ENCODE results near the gene SDHB.

The SDHB gene

DNA sequence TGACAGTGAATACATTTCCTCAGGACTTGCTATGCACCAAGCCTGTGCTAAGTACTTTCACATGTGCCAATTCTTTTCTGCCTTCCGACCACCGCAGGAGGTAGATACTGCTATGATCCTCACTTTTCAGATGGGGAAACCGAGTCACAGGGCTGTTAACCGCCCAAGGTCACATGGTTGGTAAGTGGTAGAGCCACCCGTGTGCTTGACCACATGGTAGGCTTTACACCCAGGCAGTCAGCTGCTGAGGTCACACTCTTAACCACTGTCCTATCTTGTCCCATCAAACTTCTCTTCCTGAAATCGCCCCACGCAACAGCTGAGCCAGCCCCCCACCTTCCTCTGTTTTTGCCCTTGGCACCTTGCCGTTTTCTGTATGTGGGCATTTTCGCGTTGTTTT lies 31.0 kb upstream of the SDHB start:
- H3K4me1 Mint-ChIP-seq: no peaks in the 10 kb centered on the region

GRCh38 chr1:17082761-17083160 lies 28.9 kb upstream of the SDHB start:
- ATAC-seq (ENCODE audit: low read depth) (no peak), DNase-seq (ENCODE audit: low spot score in 2 of 2) (no peak)
- Mint-ChIP-seq H3K36me3 (no peaks in the 10 kb centered on the region), H3K4me1 (peaks cover 3% of the 10 kb centered on the region), H3K4me3 (no peak overlapping the region), H3K9me3 (no peaks in the 10 kb centered on the region), H3K27me3 (peaks cover 6% of the 10 kb centered on the region), H3K27ac (no peak overlapping the region)

More for the DNA sequence above, 31.0 kb upstream of the SDHB start:
- Mint-ChIP-seq H3K36me3 (no peaks in the 10 kb centered on the region), H3K27ac (no peak overlapping the region), H3K9me3 (no peaks in the 10 kb centered on the region), H3K4me3 (no peak overlapping the region), H3K27me3 (peaks cover 8% of the 10 kb centered on the region)
- ATAC-seq (ENCODE audit: low read depth) (no peak), DNase-seq (ENCODE audit: low spot score in 2 of 2) (no peak)

DNA sequence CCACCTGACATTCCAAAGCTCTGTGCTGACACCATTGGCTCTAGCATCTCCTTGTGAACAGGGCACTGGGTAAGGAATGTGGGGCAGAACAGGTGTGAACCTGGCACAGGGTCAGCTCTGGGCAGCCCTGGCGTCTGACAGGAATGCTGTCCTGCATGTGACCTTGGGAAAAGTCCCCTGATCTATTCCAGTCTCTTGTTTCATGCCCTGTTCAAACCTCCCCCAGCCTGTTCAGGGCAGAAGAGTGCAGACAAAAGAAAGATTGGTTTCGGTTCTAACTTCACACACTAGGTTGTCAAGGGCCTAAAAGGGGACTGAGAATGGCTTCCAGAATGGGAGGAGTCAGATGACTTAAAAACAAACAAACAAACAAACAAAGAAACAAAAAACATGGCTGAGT lies 27.6 kb upstream of the SDHB start:
- H3K4me1 Mint-ChIP-seq: peaks cover 3% of the 10 kb centered on the region
- DNase-seq (ENCODE audit: low spot score in 2 of 2) (no peak), ATAC-seq (ENCODE audit: low read depth) (no peak)

DNA sequence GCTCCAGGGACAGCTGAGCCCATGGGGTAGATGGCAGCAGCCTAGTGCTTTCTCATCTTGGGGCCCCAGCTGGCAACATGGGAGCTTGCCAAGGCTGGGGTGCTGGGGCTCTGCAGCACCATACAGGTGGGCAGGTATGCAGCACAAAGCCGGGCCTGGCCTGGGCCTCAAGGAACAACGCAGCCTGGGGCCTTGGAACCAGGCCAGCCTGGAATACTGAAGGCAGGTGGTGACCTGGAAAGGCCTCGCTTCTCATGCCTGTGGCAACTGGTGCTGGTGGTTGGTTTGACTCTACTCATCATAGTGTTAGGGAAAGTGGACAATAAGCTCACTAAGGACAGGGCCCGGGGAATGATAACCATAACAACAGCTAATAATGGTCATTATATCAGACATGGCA lies 27.0 kb upstream of the SDHB start:
- no peaks in the 10 kb centered on the region for H3K36me3 Mint-ChIP-seq
- no peak overlapping the region for H3K4me3 Mint-ChIP-seq

More for the DNA sequence above, 27.6 kb upstream of the SDHB start:
- H3K9me3 Mint-ChIP-seq: peaks cover under 1% of the 10 kb centered on the region
- no peak overlapping the region for H3K4me3 Mint-ChIP-seq
- no peak overlapping the region for H3K27ac Mint-ChIP-seq
- H3K27me3 Mint-ChIP-seq: peaks cover 7% of the 10 kb centered on the region
- no peaks in the 10 kb centered on the region for H3K36me3 Mint-ChIP-seq

GRCh38 chr1:17080085-17080759 lies 26.4 kb upstream of the SDHB start:
- no peak overlapping the region for H3K4me3 Mint-ChIP-seq
- H3K27me3 Mint-ChIP-seq: peaks cover 7% of the 10 kb centered on the region
- H3K4me1 Mint-ChIP-seq: peaks cover 3% of the 10 kb centered on the region
- no peak overlapping the region for H3K27ac Mint-ChIP-seq
- no peak for DNase-seq (ENCODE audit: low spot score in 2 of 2)
- H3K9me3 Mint-ChIP-seq: peaks cover 5% of the 10 kb centered on the region
- no peak for ATAC-seq (ENCODE audit: low read depth)
- H3K36me3 Mint-ChIP-seq: peaks cover 2% of the 10 kb centered on the region

More for the DNA sequence above, 27.0 kb upstream of the SDHB start:
- H3K27ac Mint-ChIP-seq: no peak overlapping the region
- H3K9me3 Mint-ChIP-seq: peaks cover 1% of the 10 kb centered on the region
- DNase-seq (ENCODE audit: low spot score in 2 of 2) (no peak), ATAC-seq (ENCODE audit: low read depth) (no peak)
- peaks cover 7% of the 10 kb centered on the region for H3K27me3 Mint-ChIP-seq
- peaks cover 3% of the 10 kb centered on the region for H3K4me1 Mint-ChIP-seq

- Mint-ChIP-seq H3K27ac (no peak overlapping the region), H3K4me1 (peaks cover 3% of the 10 kb centered on the region), H3K27me3 (peaks cover 3% of the 10 kb centered on the region), H3K4me3 (no peak overlapping the region), H3K36me3 (peaks cover 2% of the 10 kb centered on the region), H3K9me3 (peaks cover 5% of the 10 kb centered on the region)
- ATAC-seq (ENCODE audit: low read depth) (no peak), DNase-seq (ENCODE audit: low spot score in 2 of 2) (no peak)
Measured at GRCh38 chr1:17078991-17079868, 25.4 kb upstream of the SDHB start.

GRCh38 chr1:17075470-17076255 lies 21.8 kb upstream of the SDHB start:
- Mint-ChIP-seq H3K4me1 (peaks cover 3% of the 10 kb centered on the region), H3K36me3 (peaks cover 2% of the 10 kb centered on the region), H3K4me3 (no peak overlapping the region), H3K27me3 (peaks cover 4% of the 10 kb centered on the region), H3K27ac (no peak overlapping the region), H3K9me3 (peaks cover 5% of the 10 kb centered on the region)
- peak; percentile 60 for ATAC-seq (ENCODE audit: low read depth)
- DNase-seq (ENCODE audit: low spot score in 2 of 2): no peak

GRCh38 chr1:17071794-17072193 lies 18.0 kb upstream of the SDHB start:
- no peak overlapping the region for H3K4me3 Mint-ChIP-seq
- peaks cover 1% of the 10 kb centered on the region for H3K27me3 Mint-ChIP-seq
- no peak for DNase-seq (ENCODE audit: low spot score in 2 of 2)
- H3K4me1 Mint-ChIP-seq: peaks cover 1% of the 10 kb centered on the region
- no peak for ATAC-seq (ENCODE audit: low read depth)
- no peak overlapping the region for H3K27ac Mint-ChIP-seq
- H3K36me3 Mint-ChIP-seq: peaks cover 2% of the 10 kb centered on the region
- peaks cover 5% of the 10 kb centered on the region for H3K9me3 Mint-ChIP-seq

DNA sequence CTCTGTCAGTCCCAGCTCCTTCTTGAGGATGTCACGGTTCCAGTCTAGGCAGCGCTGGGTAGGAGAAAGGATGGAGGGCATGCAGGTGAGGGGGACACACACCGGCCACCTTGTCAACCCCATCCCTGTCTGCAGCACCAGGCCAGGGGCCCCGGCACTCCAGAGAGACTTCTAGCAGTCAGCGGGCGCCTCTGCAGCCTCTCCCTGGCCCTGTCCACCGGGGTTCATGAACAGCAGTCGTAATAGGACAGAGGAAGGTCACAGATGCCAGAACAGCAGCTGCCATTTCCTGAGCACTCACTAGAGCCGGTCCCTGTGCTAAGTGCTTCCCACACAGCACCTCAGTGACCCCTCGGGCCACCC lies 16.3 kb upstream of the SDHB start:
- Mint-ChIP-seq H3K27ac (no peak overlapping the region), H3K4me1 (peaks cover 3% of the 10 kb centered on the region), H3K27me3 (peaks cover 1% of the 10 kb centered on the region), H3K4me3 (no peak overlapping the region), H3K9me3 (no peaks in the 10 kb centered on the region), H3K36me3 (no peaks in the 10 kb centered on the region)
- ATAC-seq (ENCODE audit: low read depth): no peak
- DNase-seq (ENCODE audit: low spot score in 2 of 2): no peak

- Mint-ChIP-seq H3K27ac (no peak overlapping the region), H3K9me3 (no peaks in the 10 kb centered on the region), H3K36me3 (no peaks in the 10 kb centered on the region), H3K4me1 (peaks cover 3% of the 10 kb centered on the region), H3K27me3 (peaks cover 1% of the 10 kb centered on the region), H3K4me3 (no peak overlapping the region)
- ATAC-seq (ENCODE audit: low read depth): no peak
- DNase-seq (ENCODE audit: low spot score in 2 of 2): no peak
Measured at GRCh38 chr1:17069452-17070162, 15.8 kb upstream of the SDHB start.

DNA sequence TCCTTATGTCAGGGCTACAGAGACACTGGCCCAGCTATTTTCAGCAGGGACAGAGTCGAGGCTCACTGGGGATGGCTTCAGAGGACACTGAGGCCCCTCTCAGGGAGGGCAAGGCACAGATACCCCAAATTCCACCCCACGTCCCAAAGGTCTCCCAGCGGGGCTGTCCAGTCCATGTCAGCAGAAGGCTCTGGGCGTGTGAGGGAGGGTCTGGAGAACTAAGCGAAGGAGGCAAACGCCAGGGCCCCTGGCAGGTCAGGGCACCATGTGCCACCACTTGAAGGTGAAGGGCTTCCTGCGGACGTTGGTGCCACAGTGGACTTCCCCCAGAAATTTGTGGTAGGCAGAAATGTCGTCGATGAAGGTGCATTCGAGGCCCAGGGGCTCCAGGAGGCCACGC lies 15.0 kb upstream of the SDHB start:
- H3K9me3 Mint-ChIP-seq: no peaks in the 10 kb centered on the region

DNA sequence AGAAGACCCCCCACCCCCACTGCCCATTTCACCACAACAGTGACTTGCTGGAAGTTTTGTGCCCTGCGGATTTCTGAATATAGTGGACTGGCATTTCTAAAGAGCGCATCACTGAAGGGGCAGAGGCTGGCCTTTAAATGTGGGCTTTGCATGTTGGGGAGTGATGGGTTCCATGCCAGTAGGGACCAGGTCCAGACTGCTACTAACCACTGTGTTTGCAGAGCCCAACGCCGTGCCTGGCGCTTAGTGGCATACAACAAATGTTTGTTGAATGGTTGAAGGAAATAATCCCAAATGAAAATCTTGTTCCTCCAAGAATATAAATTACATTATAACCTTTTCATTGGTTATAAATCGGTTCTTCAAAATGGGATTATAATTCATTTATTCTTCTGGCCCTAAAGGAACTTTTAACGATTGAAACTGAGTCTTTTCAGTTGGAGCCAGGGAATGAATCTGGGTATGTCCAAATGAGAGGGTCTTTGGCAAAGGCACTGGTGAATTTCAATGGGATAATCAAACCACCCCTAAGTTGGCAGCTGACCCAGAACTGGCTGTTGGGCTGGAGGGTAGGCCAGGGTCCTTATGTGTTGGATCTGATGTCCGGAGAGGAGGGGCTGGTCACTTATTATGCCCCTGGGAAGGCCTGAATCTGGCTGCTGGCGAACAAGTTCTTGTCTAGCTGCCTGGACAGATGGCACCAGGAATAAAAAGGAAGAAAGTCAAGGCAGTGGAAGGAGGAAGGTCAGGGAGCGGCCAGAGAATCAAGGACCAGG lies 13.8 kb upstream of the SDHB start:
- ATAC-seq (ENCODE audit: low read depth) (no peak), DNase-seq (ENCODE audit: low spot score in 2 of 2) (no peak)
- Mint-ChIP-seq H3K27ac (no peak overlapping the region), H3K9me3 (no peaks in the 10 kb centered on the region), H3K4me3 (no peak overlapping the region), H3K4me1 (peaks cover 3% of the 10 kb centered on the region), H3K27me3 (peaks cover 1% of the 10 kb centered on the region), H3K36me3 (no peaks in the 10 kb centered on the region)

More for the DNA sequence above, 15.0 kb upstream of the SDHB start:
- peaks cover 3% of the 10 kb centered on the region for H3K4me1 Mint-ChIP-seq
- DNase-seq (ENCODE audit: low spot score in 2 of 2) (no peak), ATAC-seq (ENCODE audit: low read depth) (no peak)
- no peak overlapping the region for H3K4me3 Mint-ChIP-seq
- peaks cover 1% of the 10 kb centered on the region for H3K27me3 Mint-ChIP-seq
- no peak overlapping the region for H3K27ac Mint-ChIP-seq
- no peaks in the 10 kb centered on the region for H3K36me3 Mint-ChIP-seq

DNA sequence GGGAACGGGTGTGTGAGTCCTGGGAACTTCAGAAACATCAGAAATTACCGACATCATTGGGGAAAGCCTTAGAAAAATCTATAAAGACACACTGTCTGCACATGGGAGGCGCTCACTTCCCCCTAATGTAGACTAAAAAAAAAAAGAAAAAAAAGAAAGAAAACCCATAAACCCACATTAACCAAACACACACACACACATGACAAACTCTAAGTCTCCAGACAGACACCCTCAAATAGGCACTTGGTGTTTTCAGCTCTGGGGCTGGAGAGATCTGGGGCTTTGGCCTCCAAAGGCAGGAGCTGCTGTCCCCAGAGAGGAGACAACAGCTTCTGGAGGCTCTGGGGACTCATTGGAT lies 13.2 kb upstream of the SDHB start:
- DNase-seq (ENCODE audit: low spot score in 2 of 2): no peak
- Mint-ChIP-seq H3K9me3 (no peaks in the 10 kb centered on the region), H3K27ac (no peak overlapping the region), H3K36me3 (no peaks in the 10 kb centered on the region), H3K4me3 (no peak overlapping the region), H3K4me1 (peaks cover 3% of the 10 kb centered on the region), H3K27me3 (peaks cover 2% of the 10 kb centered on the region)
- ATAC-seq (ENCODE audit: low read depth): no peak
